ENCODE measurements around the gene FARS2.
A peak's percentile ranks its signal among the peaks of the same experiment; 100 is the strongest.

Gene FARS2

DNA sequence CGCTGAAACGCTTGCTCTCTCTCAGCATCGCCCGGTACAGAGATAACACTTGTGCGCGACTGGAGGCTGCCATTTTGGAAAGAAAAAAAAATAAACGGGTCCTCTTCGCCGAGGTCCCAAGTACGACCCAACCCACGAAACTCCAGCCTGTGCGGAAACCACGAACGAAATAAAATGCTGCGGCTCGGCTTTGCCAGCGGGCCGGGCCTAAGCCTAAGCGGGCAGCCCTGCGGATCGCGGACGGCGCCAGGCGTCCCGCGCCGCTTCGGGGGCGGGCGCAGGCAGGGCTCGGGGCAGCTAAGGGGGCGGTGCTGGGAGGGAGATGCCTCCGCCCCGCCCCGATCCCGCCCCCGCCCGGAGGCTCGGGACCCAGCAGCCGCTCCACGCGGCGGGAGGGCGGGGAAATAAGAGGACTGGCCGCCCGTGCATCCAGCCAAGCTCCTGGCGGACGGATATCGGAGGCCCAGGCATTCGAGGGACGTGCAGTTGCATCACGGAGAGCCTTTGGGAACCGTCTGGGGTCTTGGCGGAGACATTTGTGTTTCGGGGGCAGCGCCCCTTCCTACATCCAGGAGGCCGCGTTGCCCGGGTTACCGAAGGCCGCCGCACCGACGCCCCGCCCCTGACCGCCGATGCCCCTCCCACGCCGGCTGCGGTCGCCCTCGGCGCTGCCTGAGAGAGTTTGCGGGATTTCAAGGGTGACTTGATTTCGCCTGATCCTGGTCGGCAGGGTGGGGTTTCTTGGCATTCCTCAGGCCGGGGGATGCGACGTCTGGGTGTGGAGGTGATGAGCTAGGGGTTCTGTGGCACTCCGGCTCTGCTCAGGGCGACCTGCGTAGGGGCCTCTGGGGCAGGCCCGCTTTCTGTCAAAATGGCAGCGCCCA is at the start of gene FARS2, which contains the start of gene LYRM4:
TSS of gene FARS2 (plus strand) at position 853 of the 884 bp plus-strand sequence.
TSS of gene LYRM4 (minus strand) at position 290 of the 884 bp plus-strand sequence. CDS start at position 73, 217 bp downstream.
- peak; percentile 88 for DNase-seq

DNA sequence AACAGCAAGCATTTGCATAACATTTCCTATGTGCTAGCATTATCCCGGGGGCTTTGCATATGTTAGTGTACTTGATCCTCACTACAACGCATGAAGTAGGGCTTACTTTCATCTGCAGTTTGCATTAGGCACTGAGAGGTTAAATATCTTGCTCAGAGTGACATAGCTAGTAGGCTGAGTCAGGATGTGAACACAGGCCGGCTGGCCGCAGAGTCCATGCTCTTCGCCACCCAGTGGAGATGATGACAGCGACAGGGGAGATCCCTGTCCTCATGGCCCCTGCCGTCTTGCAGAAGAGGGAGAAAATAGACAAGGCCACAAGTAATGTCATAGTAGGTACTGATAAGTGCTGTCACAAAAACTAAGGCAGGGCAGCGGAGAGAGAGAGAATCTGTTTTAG is 47.5 kb upstream of the FARS2 start:
- DNase-seq: peak; percentile 68

DNA sequence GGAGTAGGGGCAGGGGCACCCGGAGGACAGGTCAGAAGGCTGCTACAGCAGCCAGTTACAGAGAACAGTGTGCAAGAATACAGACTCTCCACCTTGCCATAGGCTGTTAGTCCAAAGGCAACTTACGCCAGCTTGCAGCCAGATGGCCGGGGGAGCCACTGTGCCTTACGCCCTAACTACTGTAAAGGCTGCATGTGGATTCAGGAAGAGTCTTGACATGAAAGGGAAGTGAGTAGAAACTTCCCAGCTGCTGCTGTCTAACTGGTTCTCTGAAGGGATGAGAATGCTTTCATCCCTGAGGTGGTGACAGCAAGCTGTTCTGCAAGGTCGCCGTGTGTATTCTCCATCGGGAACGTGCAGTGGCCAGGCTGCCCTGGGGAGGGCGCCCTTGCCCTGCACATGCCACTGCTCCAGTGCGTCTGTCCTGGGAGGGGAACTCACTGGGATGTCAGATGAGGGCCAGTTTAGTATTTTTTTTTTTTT is 46.7 kb upstream of the FARS2 start:
- DNase-seq: peak; percentile 65

DNA sequence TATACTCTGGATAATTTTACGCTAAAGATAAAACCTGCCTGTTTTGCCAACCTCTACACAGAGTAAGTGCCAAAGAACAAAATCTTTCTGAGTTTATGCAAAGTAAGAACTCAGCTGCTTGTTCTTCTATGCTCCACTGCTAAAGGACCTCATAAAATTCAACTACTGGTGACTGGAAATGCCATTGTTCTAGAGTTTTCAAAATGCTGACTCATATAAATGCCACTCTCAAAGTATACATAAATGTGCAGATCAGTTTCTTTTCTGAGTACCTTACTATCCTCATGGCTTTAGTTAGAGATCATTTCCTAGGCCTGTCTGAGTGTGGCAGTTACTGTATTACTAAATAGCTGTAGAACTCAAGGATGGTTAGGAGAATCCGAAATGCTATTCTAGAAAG is 46.2 kb upstream of the FARS2 start:
- peak; percentile 39 for DNase-seq

DNA sequence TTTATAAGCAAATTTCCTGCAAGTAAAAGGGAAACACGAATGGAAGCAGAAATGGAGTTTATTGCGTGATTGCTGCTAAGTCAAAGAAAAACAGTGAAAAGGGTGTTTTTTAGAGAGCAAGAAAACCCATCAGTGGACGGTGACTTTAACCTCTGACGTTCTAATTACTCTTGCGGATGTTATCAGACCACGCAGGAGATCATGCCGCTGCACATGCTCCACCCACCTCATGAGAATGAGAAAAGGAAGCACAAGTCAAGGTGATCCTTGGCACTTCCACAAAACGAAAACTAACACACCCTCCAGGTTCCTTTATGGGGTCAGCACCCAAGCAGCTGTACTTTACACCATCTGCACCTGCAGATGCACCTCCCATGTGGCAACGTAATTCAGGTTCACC is 45.5 kb upstream of the FARS2 start:
- DNase-seq: no peak

DNA sequence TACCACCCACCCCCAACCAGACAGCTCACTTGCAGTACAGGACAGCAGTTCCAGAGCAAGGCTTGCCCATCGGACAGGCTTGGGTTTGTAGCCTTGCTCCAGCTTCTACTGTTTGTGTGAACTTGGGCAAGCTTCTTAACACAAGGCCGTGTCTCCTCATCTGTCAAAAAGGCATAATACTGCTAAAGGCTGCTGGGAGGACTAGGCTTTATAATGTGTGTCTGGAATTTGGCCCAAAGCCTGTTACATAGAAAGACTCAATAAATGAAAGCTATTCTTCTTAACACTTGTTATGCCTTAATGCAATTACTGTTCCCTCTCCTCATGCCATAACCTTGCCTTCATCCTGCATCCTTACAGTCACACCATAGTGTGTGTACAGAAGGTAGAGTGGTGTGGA is 44.0 kb upstream of the FARS2 start:
- DNase-seq: no peak

DNA sequence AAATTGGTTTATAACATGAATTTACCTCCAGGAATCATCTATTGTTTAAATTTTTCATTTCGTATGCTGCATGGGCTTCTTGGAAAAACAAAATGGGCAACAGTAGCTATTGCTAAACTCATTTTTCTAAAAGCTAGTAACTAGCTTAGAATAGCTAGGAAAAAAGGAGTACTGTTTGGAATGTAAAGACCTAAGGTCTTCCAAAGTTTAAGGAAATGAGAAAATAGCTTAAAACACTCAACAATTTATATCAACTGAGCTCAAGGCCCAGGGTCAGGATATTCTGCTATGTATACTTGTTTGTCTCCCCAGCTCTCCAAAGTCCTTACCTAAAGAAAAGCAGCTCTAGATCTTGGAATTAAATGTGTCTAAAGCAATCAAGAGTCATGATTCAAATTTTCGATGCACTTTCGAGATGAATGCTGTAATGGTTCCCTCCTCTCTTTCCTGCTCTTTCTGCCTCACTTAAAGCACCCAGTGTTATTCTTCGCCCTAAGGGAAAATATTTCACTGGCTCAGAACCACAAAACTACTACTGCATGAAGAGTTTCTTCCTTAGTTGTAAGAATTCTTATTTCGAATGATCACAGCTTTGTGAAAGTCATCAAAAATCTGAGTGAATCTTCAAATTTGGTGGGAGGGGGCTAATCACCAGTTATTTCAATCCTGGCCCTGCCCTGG is 42.2 kb upstream of the FARS2 start:
- DNase-seq: no peak

DNA sequence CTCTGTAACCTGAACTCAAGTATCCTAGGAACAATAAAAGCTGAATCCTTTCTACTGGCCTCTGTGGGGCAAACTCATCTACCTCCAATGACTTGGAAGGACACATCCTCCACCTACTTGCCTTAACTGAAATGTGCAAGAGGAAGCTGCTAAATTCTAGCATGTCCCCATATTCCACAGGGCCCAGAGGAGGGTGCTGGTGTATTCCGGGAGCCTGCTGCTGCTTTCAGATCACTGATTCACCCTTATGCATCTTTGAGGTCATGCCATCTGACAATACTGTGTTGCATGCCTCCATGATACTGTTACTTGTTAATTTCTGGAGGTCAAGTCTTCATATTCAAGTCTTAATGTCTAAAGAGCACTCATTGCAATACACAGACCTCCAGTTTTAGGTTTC is 40.9 kb upstream of the FARS2 start:
- no peak for DNase-seq

DNA sequence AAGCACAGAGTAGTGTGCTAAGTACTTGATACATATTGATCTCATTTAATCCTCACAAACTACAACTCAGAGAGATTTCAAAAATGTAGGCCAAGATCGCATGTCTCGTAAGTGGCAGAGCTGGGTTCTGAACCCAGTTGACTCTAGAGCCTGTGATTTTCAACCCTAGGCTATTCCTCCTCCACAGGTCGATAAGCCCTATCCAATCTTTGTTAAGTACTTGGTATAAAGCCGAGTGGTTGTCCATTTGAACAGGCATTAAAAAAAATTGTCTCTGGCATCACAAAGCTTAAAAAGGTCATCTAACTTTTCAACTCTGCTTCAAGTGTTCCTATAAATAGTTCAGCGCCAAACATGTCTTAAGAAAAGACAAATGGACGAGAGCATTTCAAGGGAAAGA is 38.0 kb upstream of the FARS2 start:
- no peak for DNase-seq

DNA sequence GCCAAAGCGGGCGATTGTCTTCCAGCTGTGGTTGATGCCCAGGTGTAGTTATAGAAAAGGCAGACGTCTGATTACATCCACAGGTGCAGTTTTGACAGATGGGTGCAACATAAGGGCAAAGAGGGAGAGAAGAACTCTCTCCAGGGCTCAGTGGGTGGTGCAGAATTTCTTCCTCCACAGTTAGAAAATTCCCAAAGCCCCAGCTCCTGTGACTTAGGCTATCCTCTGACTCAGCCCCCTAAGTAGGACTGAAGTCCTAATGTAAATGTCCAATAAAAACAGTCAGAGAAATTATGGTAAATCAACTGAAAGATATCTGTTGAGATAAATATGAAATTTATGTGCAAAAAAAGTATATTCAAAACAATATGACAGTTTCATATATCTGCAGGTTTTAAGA is 32.0 kb upstream of the FARS2 start:
- no peak for DNase-seq

DNA sequence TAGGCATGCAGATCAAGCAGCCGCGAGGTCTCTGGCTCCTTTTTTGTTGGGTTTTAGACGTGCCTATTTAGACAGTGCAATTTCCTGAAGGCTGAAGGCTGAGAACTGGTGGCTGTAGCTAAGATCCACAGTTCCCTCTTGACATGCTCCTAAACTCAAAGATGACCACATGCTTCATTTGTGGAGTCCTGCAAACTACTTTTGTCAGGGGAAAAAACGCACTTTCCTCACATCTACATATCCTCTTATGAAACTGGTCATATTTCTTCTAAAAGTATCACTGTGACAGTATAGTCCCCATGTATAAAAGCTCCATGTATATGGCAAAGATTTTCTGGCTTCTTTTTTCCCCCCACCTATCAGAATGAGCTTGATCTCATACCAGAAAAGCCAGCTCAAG is 31.2 kb upstream of the FARS2 start:
- no peak for DNase-seq

DNA sequence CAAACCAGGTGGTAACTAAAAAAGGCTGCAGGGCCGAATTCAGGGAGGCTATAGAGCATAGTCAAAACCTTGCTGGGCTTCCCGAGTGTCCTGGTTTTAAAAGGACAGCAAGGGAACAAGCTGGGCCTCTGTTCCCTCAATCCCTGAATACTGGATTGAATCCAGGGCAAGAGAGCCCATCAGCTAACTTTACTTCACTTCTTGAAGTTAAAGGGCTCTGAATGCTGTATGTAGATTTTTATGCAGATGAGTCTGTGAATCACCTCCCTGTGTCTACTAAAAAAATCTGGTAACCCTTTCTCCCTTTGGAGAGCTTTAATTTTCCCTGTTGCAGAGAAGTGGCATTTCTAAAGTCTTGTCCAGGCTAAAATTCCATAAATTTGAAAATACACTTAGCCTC is 30.0 kb upstream of the FARS2 start:
- DNase-seq: no peak

DNA sequence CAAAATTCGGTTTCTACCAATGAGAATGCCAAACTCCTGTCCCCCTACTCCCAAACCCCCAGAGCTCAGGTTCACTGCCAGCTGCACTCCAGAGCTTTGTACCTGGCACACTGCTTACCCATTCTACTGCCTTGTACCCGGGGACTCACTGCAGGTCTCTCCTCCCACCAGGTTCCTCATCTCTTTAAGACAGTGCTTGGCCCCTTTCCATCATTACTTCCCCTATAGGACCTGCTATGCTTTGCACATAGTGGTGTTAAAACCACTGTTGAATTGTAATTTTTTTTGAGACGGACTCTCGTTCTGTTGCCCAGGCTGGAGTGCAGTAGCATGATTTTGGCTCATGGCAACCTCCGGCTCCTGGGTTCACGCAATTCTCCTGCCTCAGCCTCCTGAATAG is 26.4 kb upstream of the FARS2 start:
- DNase-seq: no peak

DNA sequence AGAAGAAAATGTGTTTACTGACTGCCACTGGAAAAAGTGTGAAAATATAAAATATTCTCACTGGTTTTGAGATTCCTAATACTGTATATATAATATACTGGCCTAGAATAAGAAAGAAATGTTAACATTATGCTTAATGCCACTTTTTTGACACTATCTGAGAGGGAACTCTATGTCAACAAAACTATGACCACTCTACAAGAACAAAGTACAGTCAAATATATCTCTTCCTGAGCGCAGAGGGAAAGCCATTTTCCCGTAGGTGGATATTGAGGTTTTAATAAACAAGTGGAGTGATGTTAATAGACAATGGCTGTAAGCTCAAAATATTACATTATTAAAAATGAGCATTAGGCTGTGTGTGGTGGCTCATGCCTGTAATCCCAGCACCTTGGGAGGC is 25.5 kb upstream of the FARS2 start:
- DNase-seq: no peak

DNA sequence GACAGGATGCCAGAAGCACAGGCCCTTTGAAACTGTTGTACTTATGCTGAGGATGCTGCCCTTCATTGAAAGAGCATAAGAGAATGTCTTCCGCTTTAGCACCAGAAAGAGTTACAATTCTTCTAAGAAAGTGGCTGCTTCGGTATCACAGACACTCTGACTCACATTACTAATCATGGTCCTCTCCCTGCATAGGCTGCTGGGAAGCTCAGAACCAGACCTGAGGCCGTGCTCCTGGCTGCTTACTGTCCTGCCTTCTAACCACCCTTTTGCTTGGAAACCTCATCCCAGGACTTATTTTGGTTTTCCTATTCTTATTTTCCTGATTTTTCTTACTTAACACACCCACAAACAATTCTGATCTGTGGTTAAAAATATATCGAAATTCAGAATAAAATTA is 23.5 kb upstream of the FARS2 start:
- no peak for DNase-seq

DNA sequence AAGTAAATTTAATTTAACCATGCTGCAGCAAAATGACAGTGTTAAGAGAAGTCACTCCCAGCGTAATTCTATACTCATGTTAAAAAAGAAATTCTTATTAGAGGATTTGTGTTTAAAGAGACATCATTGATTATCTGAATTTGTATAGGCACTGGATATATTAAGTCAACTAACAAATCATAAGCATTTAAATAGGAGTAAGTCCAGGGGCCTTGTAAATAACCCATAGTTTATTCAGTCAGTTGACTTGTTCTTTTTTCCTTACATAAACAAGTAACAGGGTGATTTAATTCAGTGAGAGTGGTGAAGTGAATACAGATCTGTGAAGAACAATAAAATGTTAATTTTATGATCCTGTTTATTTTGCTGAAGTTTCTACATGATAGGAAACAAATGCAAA is 23.0 kb upstream of the FARS2 start:
- no peak for DNase-seq

DNA sequence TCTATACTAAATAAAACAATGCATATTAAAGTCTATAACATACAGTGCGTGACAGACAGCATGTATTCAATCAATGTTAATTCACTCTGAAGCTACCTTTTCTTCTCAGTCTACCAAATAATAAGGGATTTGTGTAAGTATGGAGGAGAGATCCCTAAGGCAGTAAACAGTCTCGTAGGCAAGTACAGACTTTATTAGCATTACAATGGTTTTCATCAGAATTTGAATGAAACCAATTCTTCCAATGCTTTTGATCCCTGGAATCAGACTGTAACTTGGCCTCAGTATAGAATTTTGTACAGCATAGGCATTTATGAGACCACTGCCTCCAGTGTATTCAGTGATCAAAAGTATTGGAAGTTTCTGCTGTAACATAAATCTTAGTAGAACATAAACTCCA is 20.1 kb upstream of the FARS2 start:
- no peak for DNase-seq

DNA sequence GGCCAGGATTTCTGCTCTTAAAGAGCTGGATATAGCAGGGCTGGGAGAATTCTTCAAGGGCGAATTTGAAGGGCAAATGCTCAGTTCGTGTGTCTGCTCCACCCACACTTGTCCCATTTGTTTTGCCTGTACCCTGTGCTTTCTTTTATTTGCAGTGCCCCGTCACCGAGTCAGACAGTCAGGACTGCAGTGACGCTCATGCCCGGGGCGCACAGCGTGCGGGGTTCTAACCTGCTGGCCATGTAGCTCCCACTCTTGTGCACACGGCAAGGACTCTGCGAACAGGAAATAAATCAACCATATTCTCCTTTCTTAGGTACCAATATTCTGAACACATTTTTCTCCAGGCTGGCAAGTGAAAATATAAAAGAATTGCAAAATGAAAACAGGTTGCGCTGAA is 18.2 kb upstream of the FARS2 start:
- no peak for DNase-seq

DNA sequence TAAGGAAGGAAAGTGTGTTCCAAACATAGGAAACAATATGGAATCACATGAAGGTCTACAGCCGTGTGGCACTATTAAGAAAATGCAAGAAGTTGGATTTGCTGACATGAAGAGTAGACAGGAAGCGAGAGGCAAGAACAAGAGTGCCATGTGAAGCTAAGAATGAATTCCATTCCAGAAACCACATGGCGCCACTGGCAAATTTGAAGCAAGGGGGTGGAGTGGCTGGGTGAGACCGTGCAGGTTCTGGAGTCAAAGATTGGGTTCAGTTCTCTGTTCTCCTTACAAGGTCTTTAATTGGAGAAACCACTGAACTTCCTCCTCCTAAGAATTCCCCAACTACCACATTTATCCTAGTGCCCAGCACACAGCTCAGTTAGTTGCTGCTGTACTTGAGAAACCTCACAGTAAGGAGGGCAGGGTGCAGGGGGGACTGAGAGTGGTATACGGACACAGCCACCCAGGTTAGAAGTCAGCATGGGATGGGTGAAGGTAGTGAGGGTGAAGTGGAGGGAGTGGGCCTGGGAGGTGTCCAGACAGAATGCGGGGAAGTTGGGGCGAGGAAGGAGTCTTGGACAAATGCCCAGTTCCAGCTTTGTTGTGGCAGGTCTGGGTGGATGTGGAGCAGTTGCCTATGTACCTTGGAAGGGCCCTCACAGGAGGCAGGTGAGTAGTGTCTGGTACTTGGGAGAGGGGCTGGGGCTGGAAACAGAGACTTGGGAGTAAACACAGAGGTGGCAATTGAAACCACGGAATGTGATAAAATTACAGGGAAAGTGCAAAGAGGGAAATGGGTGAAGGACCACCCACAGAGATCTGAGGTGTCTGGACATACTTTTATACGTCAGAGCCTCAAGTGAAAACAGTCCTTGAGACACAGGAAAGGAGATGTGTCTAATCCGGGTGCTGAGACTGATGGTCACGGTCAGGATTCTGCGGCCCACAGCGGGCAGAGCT is 14.9 kb upstream of the FARS2 start:
- DNase-seq: peak; percentile 18

DNA sequence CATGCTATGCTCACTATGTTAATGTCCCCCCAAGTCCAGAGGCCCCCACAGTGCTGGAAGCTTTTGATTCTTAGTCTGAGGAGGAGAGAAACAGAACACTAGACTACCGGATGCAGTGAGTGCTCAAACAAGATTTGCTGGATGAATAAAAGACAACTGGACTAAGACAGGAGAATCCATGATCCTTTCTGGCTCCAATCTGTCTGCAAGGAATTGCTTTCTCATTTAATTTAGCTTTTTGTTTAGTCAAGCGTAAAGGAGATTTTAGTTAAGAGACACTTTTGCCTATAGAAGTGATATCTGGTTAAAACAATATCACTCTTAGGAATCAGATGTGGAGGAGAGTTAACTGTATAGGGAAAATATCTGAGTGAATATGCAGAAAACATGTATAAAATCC is 14.1 kb upstream of the FARS2 start:
- DNase-seq: no peak

DNA sequence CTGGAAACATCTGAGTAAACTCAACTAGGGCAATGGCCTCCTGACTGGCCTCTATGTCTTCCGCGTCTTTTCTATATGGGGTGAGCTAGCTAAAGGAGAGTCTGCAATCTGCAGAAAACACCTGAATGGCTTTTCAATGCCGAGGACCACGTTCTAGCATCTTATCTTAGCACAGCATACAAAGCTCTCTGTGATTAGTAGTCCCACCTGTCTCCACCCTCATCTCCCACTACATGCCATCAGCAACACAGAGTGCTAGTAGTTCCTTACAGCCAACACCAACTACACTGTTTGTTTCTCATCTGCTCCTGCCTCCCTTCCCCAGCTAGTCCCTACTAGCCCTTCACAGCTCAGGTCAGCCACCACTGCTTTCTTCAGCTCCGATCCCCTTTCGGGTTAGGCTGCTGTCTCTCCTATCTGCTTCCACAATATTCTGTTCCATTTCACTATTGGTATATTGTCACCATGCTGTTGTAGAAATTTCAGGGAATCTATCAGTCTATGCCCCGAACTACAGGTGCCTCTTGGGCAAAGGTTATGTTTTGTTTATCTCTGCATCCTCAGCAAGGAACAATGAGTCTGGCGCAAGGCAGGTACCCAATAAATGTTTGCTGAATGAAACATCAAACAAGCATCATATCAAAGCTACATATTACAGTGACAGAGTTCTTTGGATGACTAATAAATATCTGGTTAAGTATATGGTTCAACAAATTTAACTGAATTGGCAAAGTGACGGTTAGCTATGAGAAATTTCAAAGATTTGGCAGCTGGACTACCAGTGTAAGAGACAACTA is 12.8 kb upstream of the FARS2 start:
- no peak for DNase-seq

DNA sequence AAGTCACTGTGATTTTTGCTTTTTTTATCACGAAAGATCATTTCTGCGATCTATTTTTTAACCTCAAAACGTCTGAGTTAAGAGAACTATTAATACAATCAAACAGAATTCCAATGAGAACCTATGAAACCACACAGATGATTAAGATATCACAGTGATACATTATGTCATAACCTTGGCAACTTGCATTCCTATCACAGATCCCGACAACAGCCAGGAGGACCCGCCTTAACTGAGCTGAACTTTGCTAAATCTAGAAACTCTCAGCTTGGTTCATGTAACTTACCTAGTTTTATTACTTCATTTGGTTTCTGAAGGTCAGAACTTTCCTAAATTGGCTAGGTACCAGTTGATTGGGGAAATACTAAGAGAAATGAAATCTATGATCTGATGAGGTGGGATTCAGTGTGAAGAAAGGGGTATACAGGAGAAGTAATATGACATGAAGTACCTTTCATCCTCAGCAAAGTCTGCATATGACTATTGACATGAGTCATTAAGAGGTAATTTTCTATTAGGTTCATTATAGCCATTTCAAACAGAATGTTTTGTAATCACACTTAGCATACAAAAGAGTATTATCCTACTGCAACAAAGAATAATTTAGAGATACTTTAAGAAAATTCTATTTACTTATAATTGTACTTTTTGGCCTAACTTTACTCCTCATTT is 11.7 kb upstream of the FARS2 start:
- DNase-seq: no peak
